GM13976 (cell line): ENCODE data around the gene PROSER2.

Source experiments
- DNase-seq: peaks from one replicate; pipeline ENCODE4 v3.0.0; 2012; ENCODE audit warnings: low spot score
- in situ Hi-C: fragments of 300-500 bp; cut with MboI; formaldehyde crosslinking; loops from one replicate; pipeline ENCODE4 v1.12.0; 2022; ENCODE audit warnings: low sequenced_read_pairs, mixed read lengths, inconsistent platforms; ENCODE audit not compliant: unreplicated experiment
- TF ChIP-seq, protein P1 (sequence below): IDR thresholded peaks from 2 replicates; pipeline ENCODE4 v1.5.1; 2012; ENCODE audit warnings: borderline replicate concordance, mild to moderate bottlenecking; ENCODE audit not compliant: insufficient read depth; ENCODE audit errors: extremely low read depth, missing control alignments, control extremely low read depth

Gene PROSER2

GRCh38 chr10:11869743-11870460 is 46.7 kb downstream of the PROSER2 start:
- in situ Hi-C loops = no loop called here
- TF ChIP-seq, protein P1, sequence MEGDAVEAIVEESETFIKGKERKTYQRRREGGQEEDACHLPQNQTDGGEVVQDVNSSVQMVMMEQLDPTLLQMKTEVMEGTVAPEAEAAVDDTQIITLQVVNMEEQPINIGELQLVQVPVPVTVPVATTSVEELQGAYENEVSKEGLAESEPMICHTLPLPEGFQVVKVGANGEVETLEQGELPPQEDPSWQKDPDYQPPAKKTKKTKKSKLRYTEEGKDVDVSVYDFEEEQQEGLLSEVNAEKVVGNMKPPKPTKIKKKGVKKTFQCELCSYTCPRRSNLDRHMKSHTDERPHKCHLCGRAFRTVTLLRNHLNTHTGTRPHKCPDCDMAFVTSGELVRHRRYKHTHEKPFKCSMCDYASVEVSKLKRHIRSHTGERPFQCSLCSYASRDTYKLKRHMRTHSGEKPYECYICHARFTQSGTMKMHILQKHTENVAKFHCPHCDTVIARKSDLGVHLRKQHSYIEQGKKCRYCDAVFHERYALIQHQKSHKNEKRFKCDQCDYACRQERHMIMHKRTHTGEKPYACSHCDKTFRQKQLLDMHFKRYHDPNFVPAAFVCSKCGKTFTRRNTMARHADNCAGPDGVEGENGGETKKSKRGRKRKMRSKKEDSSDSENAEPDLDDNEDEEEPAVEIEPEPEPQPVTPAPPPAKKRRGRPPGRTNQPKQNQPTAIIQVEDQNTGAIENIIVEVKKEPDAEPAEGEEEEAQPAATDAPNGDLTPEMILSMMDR = no peak
- no peak for DNase-seq

GRCh38 chr10:11870461-11870780 is 47.3 kb downstream of the PROSER2 start:
- TF ChIP-seq, protein P1 = no peak
- in situ Hi-C loops = no loop called here
- DNase-seq = no peak

- in situ Hi-C loops = no loop called here
- no peak for DNase-seq
- TF ChIP-seq, protein P1 = no peak
These were observed 47.8 kb downstream of the PROSER2 start for GRCh38 chr10:11870900-11871400.

- no peak for DNase-seq
- in situ Hi-C loops = no loop called here
- TF ChIP-seq, protein P1 = no peak
These were observed 48.3 kb downstream of the PROSER2 start for GRCh38 chr10:11871466-11871865.

DNA sequence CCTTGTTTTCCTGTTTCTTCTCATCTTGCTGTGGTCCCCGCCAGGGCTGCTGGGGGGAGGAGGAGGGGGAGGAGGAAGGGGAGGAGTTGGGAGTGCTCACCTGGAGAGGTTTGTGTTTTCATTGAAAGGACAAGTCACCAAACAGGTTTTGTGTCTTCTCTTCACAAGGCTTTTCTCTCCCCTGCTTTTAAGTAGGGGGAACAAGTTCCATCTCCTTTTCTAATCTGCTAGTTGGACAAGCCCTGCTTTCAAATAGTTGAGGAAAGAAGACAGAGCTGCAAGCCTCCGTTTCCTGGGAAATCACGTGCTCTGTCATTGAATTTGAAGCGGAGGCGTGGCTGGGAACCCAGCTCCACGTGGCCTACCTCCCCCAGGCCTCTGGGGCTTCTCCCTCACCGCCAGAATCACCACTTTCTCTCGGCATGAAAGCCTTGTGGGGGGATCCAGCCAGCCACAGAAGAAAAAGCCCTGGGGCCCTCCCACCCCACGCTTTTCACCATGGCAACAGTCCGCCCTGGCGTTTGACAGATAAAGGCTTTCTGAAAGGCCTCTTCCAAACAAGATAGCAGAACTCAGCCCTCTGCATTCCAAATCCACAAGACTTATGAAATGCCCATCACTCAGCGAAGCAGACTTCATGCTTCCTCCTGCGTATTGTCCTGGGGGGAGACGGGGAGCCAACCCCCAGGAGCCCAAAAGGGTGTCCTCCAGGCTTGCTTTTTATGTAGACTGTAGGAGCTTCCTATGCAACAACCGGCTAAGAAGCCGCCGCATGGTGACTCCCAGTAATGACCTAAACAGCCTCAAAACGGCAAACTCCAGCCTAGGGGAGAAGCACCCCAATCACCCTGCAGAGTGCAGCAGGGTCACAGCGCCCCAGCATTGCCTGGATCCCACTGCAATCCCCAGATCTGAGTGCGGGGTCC is 51.7 kb downstream of the PROSER2 start:
- peak; percentile 78 for DNase-seq
- in situ Hi-C loops = no loop called here
- TF ChIP-seq, protein P1 = no peak

DNA sequence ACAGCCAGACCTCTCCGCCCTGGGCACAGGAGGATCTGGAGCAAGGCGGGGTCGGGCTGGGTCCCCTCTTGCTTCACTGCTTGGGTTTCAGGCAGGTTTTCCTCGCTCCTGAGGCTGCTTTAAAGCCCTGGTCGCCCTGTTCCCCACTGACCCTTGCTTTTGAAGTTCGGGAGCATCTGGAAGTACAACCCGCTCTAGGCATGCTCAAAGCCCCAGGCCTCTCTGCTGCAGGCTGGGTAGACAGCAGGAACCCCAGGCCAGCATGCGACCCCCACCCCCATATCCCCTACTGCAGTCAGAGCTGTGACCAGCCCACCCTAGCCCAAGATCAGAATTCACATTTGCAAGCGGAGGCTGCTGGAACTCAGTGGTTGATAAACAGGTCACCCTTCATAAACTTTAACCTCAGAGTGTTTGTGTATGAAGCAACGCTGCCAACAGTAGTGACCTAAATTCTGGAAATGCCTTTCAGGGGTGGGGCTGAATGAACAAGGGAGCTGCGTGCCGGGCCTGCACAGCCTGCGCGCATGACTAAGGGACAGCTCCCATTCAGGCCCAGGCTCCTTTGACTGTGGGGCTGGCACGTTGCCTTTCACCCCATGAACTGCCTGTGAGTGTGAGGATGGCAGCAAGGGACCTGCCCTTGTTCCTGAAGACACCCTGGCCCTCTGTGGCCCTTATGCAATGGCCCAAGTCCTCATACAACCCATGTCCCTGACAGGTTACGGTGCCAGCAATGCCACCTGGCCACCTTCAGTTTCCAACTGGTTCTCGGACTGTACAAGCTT is 52.5 kb downstream of the PROSER2 start:
- TF ChIP-seq, protein P1 = no peak
- in situ Hi-C loops = no loop called here
- DNase-seq = no peak
